GM10266 (cell line): ENCODE measurements around the gene RAB9A.
"Not testable (repeated sequence)": the region's sequence is repeated elsewhere in the genome, so short reads cannot be mapped to it uniquely, and the experiment has no call there.

Source experiments
- DNase-seq: peaks from one replicate; pipeline ENCODE4 v3.0.0; 2012; ENCODE audit errors: extremely low spot score
- TF ChIP-seq, protein P1 (sequence below): IDR thresholded peaks from 2 replicates; pipeline ENCODE4 v1.5.1; 2012; ENCODE audit warnings: mild to moderate bottlenecking, low read depth; ENCODE audit not compliant: control insufficient read depth, insufficient read depth; ENCODE audit errors: missing control alignments

RAB9A gene

DNA sequence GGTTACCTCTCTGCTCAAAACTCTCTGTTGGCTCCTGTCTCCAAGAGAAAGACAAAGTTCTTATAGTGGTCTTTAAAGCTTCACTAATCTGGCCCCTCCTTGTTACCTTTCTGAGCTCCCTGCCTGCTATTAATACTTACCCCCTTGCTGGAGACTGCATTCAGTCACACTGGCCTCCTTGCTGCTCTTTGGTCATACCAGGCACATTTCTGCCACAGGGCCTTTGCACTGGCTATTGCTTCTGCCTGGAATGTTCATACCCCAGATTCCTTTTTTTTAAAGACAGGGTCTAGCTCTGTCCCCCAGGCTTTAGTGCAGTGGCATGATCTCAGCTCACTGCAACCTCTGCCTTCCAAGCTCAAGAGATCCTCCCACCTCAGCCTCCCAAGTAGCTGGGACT is 15.9 kb upstream of the RAB9A start:
- no peak for DNase-seq

GRCh38 chrX:13676885-13677284 is 12.0 kb upstream of the RAB9A start:
- TF ChIP-seq, protein P1, sequence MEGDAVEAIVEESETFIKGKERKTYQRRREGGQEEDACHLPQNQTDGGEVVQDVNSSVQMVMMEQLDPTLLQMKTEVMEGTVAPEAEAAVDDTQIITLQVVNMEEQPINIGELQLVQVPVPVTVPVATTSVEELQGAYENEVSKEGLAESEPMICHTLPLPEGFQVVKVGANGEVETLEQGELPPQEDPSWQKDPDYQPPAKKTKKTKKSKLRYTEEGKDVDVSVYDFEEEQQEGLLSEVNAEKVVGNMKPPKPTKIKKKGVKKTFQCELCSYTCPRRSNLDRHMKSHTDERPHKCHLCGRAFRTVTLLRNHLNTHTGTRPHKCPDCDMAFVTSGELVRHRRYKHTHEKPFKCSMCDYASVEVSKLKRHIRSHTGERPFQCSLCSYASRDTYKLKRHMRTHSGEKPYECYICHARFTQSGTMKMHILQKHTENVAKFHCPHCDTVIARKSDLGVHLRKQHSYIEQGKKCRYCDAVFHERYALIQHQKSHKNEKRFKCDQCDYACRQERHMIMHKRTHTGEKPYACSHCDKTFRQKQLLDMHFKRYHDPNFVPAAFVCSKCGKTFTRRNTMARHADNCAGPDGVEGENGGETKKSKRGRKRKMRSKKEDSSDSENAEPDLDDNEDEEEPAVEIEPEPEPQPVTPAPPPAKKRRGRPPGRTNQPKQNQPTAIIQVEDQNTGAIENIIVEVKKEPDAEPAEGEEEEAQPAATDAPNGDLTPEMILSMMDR = no peak

More for the DNA sequence above, 15.9 kb upstream of the RAB9A start:
- TF ChIP-seq, protein P1 = no peak

DNA sequence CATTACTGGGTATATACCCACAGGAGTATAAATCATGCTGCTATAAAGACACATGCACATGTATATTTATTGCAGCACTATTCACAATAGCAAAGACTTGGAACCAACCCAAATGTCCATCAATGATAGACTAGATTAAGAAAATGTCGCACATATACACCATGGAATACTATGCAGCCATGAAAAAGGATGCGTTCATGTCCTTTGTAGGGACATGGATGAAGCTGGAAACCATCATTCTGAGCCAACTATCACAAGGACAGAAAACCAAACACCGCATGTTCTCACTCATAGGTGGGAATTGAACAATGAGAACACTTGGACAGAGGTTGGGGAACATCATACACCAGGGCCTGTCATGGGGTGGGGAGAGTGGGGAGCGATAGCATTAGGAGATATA is 9.2 kb upstream of the RAB9A start:
- DNase-seq = not testable (repeated sequence)

More at GRCh38 chrX:13676885-13677284, 12.0 kb upstream of the RAB9A start:
- DNase-seq = no peak

DNA sequence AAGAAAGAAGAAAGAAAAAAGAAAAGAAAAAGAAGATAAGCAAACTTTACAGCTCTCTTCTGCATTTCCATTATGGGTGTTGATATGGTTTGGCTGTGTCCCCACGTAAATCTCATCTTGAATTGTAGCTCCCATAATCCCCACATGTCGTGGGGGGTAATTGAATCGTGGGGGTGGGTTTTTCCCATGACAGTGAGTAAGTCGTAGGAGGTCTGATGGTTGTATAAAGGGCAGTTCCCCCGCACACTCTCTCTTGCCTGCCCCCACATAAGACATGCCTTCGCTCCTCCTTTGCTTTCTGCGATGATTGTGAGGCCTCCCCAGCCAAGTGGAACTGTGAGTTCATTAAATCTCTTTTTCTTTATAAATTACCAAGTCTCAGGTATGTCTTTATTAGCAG is 7.3 kb upstream of the RAB9A start:
- no peak for DNase-seq
- TF ChIP-seq, protein P1 = no peak

- TF ChIP-seq, protein P1 = no peak
- DNase-seq = no peak
Observed at GRCh38 chrX:13684361-13684760, 4.6 kb upstream of the RAB9A start.

DNA sequence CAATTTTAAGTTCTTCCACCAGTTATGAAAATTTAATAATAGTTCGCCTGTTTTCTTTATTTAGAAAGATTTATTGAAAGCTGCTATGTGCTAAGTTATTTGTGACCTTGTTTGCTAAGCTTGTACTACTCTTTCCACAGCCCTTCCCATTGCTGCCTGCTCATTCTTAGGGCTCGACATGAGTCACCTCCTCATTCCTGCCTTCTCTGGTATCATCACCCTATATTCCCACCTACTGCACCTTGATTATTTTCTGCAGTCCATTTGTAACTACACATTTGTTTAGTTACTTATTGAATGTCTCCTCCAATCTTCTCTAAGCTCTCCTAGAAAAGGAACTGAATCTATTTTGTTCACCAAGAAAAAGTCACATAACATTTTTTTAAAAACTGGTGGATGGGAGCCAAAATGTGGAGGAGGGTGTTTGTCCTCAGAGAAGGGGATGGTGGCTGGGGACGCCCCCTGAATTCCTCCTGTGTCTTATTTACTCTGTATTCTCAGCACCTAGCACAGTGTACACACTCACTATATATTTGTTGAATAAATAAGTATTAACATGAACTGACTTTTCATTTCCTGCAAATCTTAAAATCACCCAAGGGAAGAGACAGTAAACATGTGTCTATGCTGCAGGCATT is 3.7 kb upstream of the RAB9A start:
- no peak for DNase-seq
- TF ChIP-seq, protein P1 = no peak

GRCh38 chrX:13687203-13687602 is 1.7 kb upstream of the RAB9A start:
- TF ChIP-seq, protein P1 = no peak
- DNase-seq = no peak
